ENCODE measurements around the gene IFNL3.

DNA sequence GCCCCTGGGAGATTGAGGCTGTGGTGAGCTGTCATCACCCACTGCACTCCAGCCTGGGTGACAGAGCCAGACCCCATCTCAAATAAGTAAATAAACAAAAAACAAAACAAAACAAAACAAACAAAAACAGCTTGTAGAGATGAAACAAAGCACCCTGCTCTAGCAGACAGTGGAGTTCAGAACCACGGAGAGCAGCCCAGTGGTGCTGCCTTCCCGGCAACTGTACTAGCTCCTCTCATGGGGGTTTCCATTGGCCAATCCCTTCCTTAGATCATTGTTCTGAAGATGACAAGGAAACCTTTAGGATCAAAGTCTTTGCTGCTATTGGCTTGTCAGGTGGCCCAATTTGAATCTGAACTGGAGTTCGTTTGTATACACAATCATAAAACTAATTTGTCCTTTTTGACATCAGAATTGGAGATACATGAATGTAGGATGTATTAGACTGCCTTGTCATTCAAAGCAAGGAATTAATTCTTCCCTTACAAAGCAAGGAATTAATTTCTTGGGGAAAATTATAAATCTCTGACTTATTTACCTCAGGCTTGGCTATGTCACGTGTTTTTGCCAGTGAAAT is 21.0 kb downstream of the IFNL3 start:
- no peak for TF ChIP-seq EZH2 (IDR thresholded peaks at IDR 0.05; ENCODE audit: low read length)
- TF ChIP-seq, protein P1, sequence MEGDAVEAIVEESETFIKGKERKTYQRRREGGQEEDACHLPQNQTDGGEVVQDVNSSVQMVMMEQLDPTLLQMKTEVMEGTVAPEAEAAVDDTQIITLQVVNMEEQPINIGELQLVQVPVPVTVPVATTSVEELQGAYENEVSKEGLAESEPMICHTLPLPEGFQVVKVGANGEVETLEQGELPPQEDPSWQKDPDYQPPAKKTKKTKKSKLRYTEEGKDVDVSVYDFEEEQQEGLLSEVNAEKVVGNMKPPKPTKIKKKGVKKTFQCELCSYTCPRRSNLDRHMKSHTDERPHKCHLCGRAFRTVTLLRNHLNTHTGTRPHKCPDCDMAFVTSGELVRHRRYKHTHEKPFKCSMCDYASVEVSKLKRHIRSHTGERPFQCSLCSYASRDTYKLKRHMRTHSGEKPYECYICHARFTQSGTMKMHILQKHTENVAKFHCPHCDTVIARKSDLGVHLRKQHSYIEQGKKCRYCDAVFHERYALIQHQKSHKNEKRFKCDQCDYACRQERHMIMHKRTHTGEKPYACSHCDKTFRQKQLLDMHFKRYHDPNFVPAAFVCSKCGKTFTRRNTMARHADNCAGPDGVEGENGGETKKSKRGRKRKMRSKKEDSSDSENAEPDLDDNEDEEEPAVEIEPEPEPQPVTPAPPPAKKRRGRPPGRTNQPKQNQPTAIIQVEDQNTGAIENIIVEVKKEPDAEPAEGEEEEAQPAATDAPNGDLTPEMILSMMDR (optimal IDR thresholded peaks at IDR 0.05 in 1 of 3, IDR thresholded peaks at IDR 0.05 in 1 of 3, conservative IDR thresholded peaks at IDR 0.05 in 1 of 3; ENCODE audit: extremely low read depth in 1 of 3, insufficient read depth in 2 of 3, low read length in 3 of 3): no peak

Data from keratinocyte (primary cell).